Hepatocyte (in vitro differentiated cells): ENCODE results near the gene MET.

Experiments used
- CTCF ChIP-seq: fragments of 200-600 bp; sonication (generic); IDR thresholded peaks from 2 replicates; pipeline ENCODE4 v1.5.1; 2016; ENCODE audit warnings: antibody characterized with exemption, mild to moderate bottlenecking; ENCODE audit not compliant: poor library complexity
- EZH2 ChIP-seq: fragments of 200-600 bp; sonication (generic); IDR thresholded peaks from 2 replicates; pipeline ENCODE4 v1.6.1; 2016; ENCODE audit warnings: antibody characterized with exemption, mild to moderate bottlenecking, borderline replicate concordance

GRCh38 chr7:116692401-116693308 is 20.7 kb downstream of the MET start:
- TF ChIP-seq CTCF (no peak), EZH2 (no peak)
